AG09309 (cell line): ENCODE data around the gene IGLL1.
"Not testable (repeated sequence)": the region's sequence is repeated elsewhere in the genome, so short reads cannot be mapped to it uniquely, and the experiment has no call there.

Experiments used
- DNase-seq: peaks from one replicate; pipeline ENCODE4 v3.0.0-alpha.2; 2010; ENCODE audit warnings: low read depth
- H3K4me3 ChIP-seq: 2 replicates; pipeline ENCODE4 v1.5.1; 2011; ENCODE audit warnings: mild to moderate bottlenecking, low read depth, low read length, moderate library complexity; ENCODE audit not compliant: control insufficient read depth
- CTCF ChIP-seq: IDR thresholded peaks from 2 replicates; pipeline ENCODE4 v1.5.1; 2011; ENCODE audit warnings: mild to moderate bottlenecking, low read depth, low read length, inconsistent platforms; ENCODE audit not compliant: insufficient read depth, control insufficient read depth; ENCODE audit errors: missing control alignments

The IGLL1 gene

GRCh38 chr22:23537416-23537815, 42.7 kb downstream of the IGLL1 start:
- TF ChIP-seq CTCF: no peak
- DNase-seq: no peak
- no peak overlapping the region for H3K4me3 ChIP-seq

DNA sequence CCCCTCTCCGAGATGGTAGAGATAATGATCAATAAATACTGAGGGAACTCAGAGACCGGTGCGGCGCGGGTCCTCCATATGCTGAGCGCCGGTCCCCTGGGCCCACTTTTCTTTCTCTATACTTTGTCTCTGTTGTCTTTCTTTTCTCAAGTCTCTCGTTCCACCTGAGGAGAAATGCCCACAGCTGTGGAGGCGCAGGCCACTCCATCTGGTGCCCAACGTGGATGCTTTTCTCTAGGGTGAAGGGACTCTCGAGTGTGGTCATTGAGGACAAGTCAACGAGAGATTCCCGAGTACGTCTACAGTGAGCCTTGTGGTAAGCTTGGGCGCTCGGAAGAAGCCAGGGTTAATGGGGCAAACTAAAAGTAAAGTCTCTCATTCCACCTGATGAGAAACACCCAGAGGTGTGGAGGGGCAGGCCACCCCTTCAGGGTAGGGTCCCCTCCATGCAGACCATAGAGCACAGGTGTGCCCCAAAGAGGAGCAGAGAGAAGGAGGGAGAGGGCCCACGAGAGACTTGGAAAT, 43.2 kb downstream of the IGLL1 start:
- no peak overlapping the region for H3K4me3 ChIP-seq

GRCh38 chr22:23535790-23536661, 44.1 kb downstream of the IGLL1 start:
- not testable (repeated sequence) for DNase-seq, H3K4me3 ChIP-seq

More for the DNA sequence above, 43.2 kb downstream of the IGLL1 start:
- no peak for TF ChIP-seq CTCF
- DNase-seq: no peak

DNA sequence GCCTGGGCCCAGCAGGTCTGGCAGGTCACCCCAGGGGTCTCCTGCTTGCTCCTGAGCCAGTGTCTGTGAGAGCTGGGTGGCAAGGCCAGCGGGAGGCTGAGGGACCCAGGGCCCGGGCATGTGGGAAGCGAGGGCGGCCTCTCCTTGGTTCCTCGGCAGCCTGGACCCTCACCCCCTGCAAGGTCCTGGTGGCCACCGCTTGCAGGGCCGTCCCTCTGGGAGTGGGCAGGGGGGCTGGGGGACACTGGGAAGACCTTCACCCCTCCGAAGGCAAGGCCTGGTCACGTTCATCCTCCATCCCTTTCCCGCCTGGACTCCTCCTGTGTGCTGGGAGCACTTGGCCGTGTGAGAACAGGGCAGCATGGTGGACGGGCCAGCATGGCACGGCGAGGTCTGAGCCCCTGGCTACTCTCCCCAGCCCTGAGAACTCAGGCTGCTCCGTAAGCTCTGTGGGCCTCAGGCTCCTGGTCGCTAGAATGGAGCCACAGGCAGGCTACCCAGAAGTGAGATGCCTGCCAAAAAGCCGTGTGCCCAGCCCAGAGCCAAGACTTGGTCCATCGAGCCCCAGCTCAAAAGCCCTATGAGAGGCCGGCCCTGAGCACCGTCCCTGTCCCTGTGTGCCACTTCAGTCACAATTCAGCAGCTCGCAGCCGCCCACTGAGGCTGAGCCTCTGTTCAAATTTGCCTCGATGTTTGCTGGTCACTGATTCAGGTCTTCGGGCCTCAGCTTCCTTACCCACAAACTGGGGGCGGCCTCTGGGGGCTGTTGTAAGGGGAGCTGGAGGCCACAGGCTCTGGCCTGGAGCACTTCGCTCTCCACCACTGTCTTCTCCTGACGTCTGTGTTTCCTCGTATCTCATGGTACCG, 45.0 kb downstream of the IGLL1 start:
- no peak overlapping the region for H3K4me3 ChIP-seq
- TF ChIP-seq CTCF: no peak

GRCh38 chr22:23534201-23534850, 45.8 kb downstream of the IGLL1 start:
- TF ChIP-seq CTCF: no peak
- no peak overlapping the region for H3K4me3 ChIP-seq
- DNase-seq: no peak

More for the DNA sequence above, 45.0 kb downstream of the IGLL1 start:
- no peak for DNase-seq

GRCh38 chr22:23533771-23534191, 46.3 kb downstream of the IGLL1 start:
- TF ChIP-seq CTCF: no peak
- no peak overlapping the region for H3K4me3 ChIP-seq
- no peak for DNase-seq
